ENCODE data around the gene INMT.

GRCh38 chr7:30732606-30733005 lies 19.3 kb upstream of the INMT start:
- TF ChIP-seq CTCF (IDR thresholded peaks at IDR 0.05) (no peak), POLR2A (IDR thresholded peaks at IDR 0.05) (no peak), POLR2AphosphoS5 (IDR thresholded peaks at IDR 0.05) (no peak), EP300 (IDR thresholded peaks at IDR 0.05) (no peak)
